ENCODE results near the gene CORO2A. TPM values are rescaled to one million over a fixed set of nuclear protein-coding genes. Genes with fewer than 3 reads are reported as not detected.
"Not testable (repeated sequence)": the region's sequence is repeated elsewhere in the genome, so short reads cannot be mapped to it uniquely, and the experiment has no call there.

Gene CORO2A
- total and polyA plus RNA-seq, 8 donors: 0.20 to 1.3 (median 0.60) TPM

DNA sequence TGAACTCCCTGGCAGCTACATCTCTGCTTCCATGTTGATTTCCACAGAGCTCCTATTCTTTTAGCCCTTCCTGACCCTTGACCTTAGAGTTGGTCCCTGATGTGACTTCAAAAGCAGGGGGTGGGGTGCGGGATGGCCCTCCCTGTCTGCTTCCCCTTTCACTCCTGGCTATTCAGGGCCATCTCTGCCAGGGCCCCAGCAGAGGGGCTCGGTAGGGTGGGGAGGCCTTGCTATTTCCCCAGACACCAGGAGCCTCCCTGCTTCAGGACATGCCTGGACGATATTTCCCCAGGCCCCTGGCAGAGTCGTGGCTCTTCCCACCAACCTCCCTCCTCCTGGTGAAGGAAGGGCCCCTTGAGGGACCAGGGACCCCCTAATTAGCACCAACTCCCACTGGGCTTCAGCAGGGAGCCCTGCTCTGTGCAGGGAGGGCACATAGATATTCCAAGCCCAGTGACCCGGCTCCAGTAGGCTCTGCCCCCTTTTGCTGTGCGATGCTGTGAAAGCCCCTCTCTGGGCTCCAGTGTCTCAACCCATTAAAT is 17.3 kb downstream of the CORO2A start:
- no peaks in the 10 kb centered on the region for H3K4me1 ChIP-seq
- H3K9me3 ChIP-seq: no peaks in the 10 kb centered on the region
- 59 to 65% methylated on average over 6 of the region's 6 CpGs for WGBS, 2 donors
- no peak overlapping the region for H3K4me3 ChIP-seq
- no peaks in the 10 kb centered on the region for H3K36me3 ChIP-seq
- no peak overlapping the region for H3K27ac ChIP-seq
- TF ChIP-seq CTCF (IDR thresholded peaks at IDR 0.05): no peak
- no peak for ATAC-seq
- DNase-seq: no peak
- no peaks in the 10 kb centered on the region for H3K27me3 ChIP-seq
- FAIRE-seq: no peak
- intact Hi-C loops (cut with DNase I): no loop called here

GRCh38 chr9:98174502-98174918 is 17.9 kb downstream of the CORO2A start:
- intact Hi-C loops (cut with DNase I); FAIRE-seq; ATAC-seq; H3K4me1 ChIP-seq; H3K4me3 ChIP-seq; H3K27ac ChIP-seq; DNase-seq; H3K9me3 ChIP-seq; H3K27me3 ChIP-seq; H3K36me3 ChIP-seq: not testable (repeated sequence)
- WGBS, 2 donors: 82 to 93% methylated on average over 5 of the region's 5 CpGs

GRCh38 chr9:98173181-98173580 is 19.3 kb downstream of the CORO2A start:
- no peak for ATAC-seq
- Histone ChIP-seq H3K4me3 (no peak overlapping the region), H3K27me3 (no peaks in the 10 kb centered on the region), H3K4me1 (no peaks in the 10 kb centered on the region), H3K36me3 (no peaks in the 10 kb centered on the region), H3K27ac (no peak overlapping the region), H3K9me3 (no peaks in the 10 kb centered on the region)
- intact Hi-C loops (cut with DNase I): no loop called here
- no peak for FAIRE-seq
- no peak for TF ChIP-seq CTCF (IDR thresholded peaks at IDR 0.05)
- WGBS, 2 donors: 82 to 86% methylated on average over 16 of the region's 16 CpGs
- DNase-seq: no peak

DNA sequence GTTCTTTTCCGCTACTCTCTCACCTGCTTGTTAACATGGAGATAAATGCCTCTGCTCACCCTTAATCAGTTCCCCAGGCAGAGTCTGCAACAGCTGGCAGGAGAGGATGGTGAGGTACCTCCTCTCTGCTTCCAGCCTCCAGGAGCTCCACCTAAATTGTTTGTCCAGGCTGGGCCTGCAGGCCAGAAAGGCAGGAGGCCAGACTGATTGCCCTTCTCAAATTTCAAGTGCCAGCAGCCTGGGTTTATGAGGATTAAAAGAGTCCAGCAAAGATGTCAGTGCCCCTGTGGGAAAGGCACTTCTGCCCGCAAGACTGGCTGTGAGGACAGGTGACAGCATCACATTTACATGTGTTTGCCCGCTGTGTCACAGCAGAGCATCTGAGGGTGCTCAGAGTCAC is 19.8 kb downstream of the CORO2A start:
- DNase-seq: no peak
- no peak overlapping the region for H3K27ac ChIP-seq

GRCh38 chr9:98171176-98171925 is 21.1 kb downstream of the CORO2A start:
- no peak overlapping the region for H3K4me3 ChIP-seq
- no peak for DNase-seq
- no peaks in the 10 kb centered on the region for H3K36me3 ChIP-seq
- intact Hi-C loops (cut with DNase I): no loop called here
- WGBS, 2 donors: 65 to 73% methylated on average over 16 of the region's 16 CpGs
- H3K9me3 ChIP-seq: no peaks in the 10 kb centered on the region
- no peaks in the 10 kb centered on the region for H3K27me3 ChIP-seq
- TF ChIP-seq CTCF (IDR thresholded peaks at IDR 0.05): no peak
- FAIRE-seq: no peak
- ATAC-seq: no peak
- H3K27ac ChIP-seq: no peak overlapping the region
- no peaks in the 10 kb centered on the region for H3K4me1 ChIP-seq

More for the DNA sequence above, 19.8 kb downstream of the CORO2A start:
- Histone ChIP-seq H3K4me3 (no peak overlapping the region), H3K4me1 (no peaks in the 10 kb centered on the region), H3K36me3 (no peaks in the 10 kb centered on the region), H3K9me3 (no peaks in the 10 kb centered on the region), H3K27me3 (no peaks in the 10 kb centered on the region)
- ATAC-seq (peak in 3 of 4 donors; percentile 21 to 75 (median 50)), FAIRE-seq (no peak)
- intact Hi-C loops (cut with DNase I): no loop called here
- no peak for TF ChIP-seq CTCF (IDR thresholded peaks at IDR 0.05)
- 75% methylated on average over 3 of the region's 3 CpGs for WGBS, 2 donors
